ENCODE measurements around the gene GRIN2A. TPM values are rescaled to one million over a fixed set of nuclear protein-coding genes. Genes with fewer than 3 reads are reported as not detected.

The GRIN2A gene
- total RNA-seq, 1 donor from 2014 or later = 0.74 TPM

DNA sequence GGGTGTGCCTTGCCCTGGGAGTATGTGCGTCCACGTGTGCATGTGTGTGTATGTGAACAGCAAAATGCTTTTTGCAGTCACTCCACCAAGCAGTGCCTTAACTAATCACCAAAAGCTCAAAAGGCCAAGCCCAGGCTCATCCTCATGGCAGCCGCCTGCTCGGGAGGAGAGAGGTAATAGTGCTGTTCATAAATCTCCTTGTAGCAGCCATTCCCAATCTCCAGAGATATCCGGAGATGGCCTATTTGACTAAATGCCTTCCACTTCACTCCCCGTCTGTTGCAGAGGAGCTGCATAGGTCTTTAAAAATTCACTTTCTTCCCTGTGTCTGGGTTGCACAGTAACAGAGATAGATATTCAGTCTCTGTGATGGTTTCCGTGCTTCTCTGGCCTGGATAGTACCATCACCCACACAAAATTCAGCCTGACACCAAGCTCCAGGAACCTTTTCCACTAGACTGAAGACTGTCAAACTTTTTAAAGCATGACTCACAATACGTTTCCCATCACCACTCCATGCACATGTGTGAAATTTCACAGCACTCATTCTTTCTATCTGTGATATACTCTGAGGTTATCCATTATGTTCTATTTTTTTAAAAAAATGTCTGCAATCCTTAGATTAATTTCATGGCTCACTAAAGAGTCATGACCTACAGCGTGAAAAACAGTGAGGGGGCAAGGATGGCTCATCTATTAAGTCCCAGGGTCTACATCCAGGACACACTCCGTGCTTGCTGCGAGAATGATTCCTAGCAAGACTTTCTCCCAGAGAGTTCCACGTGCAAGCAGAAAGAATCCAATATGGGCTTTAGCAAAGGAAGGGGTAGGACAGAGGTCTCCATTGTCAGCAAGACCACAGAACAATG lies 357.8 kb downstream of the GRIN2A start:
- DNase-seq (ENCODE audit: low spot score) = no peak

DNA sequence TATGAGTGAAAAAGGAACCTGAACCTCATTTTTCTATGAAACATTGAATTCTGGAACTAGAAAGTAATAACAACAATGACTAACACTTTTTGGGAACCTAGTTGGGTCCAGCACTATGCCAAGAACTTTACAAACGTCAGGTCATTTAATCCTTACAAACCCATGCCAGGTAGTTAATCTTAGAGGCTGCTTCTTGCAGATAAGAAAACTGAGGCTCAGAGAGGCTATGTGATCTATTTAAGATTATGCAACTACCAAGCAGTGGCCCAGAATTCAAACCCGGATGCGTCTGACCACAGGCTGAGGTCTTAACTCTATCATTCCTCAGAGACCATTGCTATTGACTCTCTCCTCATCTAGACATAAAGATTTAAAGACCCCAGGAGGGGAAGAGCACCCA lies 358.7 kb downstream of the GRIN2A start:
- DNase-seq (ENCODE audit: low spot score) = no peak

DNA sequence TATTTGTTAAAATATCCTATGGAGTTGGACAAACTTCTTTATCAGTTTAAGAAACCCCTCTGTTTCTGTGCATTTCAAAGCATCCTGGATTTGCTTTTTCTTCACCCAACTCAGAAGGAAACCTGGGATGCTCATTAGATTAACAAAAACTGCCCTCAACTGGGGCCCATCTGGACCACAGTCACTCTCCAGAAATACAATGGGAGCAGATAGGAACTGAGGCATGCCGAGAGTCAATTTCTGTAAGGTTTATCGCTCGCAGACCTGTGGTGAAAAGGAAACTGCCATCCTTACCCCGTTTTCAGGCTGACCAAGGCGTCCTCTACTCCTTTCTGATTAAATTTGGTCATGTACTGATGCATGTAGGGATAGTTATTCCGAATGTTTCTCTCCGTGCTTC lies 360.3 kb downstream of the GRIN2A start:
- no peak for DNase-seq (ENCODE audit: low spot score)

- DNase-seq (ENCODE audit: low spot score) = no peak
Measured at GRCh38 chr16:9821331-9821730, 360.9 kb downstream of the GRIN2A start.

GRCh38 chr16:9820476-9821246 lies 361.6 kb downstream of the GRIN2A start:
- no peak for DNase-seq (ENCODE audit: low spot score)

DNA sequence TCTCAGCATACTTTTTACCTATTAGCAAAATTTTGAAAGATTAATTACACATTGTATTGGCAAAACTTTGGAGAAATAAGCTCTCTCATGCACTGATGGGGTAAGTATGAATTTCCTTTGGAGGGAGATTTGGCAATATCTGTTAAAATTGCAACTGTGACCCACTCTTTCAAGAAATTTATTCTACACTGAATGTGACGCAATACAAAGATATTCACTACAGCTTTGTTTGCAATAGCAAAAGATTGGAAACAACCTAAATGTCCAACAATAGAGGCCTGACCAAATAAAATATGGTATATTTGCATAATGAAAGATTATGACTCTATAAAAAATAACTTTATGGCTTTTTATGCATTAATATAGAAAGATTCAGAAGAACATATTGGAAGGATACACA lies 363.5 kb downstream of the GRIN2A start:
- no peak for DNase-seq (ENCODE audit: low spot score)

DNA sequence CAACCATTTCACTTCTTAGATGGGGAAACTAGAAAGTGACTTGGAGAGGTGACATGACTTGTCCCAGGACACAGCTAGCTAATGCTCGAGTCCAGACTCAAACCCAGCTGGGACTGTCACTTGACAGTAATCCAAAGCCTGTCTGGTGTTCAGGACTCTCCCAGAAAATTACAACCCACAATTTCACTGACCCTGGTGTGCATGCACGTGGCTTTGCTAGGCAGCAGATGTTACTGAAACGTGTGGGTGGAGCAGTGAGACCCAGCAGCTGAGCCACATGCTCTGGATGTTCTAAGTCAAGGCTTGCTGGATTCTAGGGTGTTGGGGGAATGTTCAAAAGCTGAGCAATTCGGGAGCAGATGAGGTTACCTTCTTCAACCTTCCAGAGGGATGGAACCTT lies 364.6 kb downstream of the GRIN2A start:
- no peak for DNase-seq (ENCODE audit: low spot score)

- no peak for DNase-seq (ENCODE audit: low spot score)
Measured at GRCh38 chr16:9816644-9817043, 365.6 kb downstream of the GRIN2A start.

GRCh38 chr16:9813665-9814064 lies 368.6 kb downstream of the GRIN2A start:
- DNase-seq (ENCODE audit: low spot score) = no peak

DNA sequence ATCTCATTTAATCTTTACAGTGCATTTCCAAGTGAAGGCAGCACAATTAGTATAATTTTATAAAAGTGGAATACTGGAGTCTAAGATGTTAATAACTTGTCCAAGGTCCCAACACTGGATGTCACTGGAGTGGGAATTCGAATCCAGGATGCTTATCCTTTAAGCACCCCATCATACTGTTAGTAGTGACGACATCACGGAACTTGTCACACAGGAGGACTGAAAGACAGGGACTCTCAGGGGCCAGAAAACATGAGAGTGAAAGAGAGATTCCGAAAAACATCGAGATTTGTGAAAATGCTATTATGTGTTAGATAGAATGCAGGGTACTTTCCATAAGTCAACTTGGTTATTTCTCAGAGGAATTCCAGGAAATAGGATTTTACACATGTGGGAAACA lies 374.0 kb downstream of the GRIN2A start:
- no peak for DNase-seq (ENCODE audit: low spot score)

DNA sequence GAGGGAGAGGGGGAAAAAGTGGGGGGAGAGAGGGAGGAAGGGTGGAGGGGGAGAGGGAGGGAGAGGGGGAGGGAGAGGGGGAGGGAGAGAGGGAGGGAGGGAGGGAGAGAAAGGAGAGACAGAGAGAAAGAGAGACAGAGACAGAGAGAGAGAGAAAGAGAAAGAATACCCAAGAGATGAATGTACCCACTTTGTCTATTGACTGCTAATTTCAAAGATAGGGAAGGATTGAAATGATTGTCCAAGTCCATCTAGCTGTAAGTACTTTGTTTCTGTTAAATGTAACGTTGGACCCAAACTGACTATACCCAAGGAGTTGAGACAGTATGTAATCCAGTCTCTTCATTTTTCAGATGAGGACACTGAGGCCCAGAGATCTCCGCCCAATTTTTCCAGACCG lies 374.9 kb downstream of the GRIN2A start:
- DNase-seq (ENCODE audit: low spot score) = no peak

- no peak for DNase-seq (ENCODE audit: low spot score)
Measured at GRCh38 chr16:9805109-9805508, 377.1 kb downstream of the GRIN2A start.

DNA sequence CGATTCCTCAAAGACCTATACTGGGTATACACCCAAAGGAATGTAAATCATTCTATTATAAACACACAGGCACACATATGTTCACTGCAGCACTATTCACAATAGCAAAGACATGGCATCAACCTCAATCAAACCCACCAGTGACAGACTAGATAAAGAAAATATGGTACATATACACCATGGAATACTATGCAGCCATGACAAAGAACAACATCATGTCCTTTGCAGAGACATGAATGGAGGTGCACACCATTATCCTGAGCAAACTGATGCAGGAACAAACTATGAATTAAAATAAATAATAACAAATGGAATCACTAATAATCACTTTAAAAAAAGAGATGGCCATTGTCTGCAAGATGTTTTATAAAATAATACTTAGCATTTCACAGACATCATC lies 380.1 kb downstream of the GRIN2A start:
- no peak for DNase-seq (ENCODE audit: low spot score)

DNA sequence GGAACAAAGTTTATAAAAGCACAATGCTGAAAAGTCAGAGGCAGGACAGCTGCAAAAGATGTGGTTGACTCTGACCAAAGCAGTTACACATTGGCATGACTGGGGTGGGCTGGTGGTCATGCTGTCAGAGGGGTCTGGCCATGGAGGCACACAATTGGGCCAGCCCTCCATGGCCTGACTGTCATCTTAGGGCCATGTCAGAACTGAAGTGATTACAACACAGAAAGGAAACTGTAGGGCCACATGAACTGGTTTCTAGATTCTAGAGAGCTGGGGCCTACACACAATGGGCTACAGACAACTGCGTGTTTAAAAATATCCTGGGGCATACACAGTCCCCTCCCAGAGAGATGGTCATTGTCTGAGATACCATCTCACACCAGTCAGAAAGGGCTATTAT lies 380.6 kb downstream of the GRIN2A start:
- no peak for DNase-seq (ENCODE audit: low spot score)

DNA sequence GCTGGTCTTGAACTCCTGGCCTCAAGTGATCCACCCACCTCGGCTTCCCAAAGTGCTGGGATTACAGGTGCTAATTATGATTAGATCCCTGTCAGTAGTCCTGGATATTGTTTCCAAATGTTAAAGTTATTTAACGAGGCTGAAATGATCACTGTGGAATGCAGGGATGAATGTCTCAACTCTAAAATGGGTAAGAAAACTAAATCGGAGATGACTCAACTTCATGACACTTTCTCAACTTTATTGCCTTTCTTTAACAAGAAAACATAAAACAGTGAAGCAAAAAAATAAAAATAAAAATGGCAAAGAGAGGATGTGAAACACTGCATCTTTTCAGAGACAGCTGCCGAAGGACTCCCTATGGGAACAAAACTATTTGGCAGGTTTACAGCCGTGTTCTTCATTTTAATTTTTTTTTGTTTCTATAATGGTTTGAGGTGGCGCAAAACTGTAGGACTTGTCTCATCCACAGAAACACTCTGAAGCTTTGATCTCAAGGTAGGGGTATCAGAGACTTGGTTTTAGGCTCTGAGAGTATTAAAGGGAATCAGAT lies 382.0 kb downstream of the GRIN2A start:
- no peak for DNase-seq (ENCODE audit: low spot score)

GRCh38 chr16:9798952-9799580 lies 383.2 kb downstream of the GRIN2A start:
- no peak for DNase-seq (ENCODE audit: low spot score)

DNA sequence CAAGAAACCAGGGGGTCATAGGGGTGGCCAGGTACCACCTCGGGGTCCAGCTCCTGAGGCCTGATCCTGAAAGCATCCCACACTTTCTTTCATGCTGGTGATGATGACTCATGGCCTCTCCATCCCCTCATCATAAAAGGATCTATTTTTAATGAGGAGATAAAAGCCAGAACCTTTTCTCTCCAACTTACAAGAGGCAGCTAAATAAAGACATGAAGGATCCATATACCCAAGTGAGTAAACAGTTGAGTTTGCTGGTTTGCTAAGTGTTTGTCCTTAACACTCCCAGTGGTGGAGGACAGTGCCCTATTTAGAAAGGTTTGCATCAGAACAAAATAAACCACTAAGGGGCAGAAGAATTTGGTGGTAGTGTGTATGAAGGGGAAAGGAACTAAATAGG lies 383.8 kb downstream of the GRIN2A start:
- DNase-seq (ENCODE audit: low spot score) = no peak

DNA sequence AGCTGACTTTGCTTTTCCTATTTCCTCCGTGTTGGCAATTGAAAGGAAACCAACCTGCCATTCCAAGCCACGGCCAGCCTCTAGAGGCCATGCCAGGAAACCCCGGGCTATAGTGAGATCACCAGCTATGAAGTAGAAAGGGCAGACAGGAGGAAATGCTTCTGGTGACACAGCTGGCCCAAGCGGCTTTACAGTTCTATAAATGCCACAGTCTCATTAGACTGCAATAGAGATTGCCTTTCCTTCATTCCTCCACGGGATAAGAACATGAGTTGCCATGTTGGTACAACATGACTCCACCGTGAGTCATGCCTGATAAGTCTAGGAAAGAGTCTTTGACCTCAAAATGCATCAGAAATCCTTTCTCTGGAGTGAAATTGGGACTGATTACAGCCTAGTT lies 384.9 kb downstream of the GRIN2A start:
- no peak for DNase-seq (ENCODE audit: low spot score)

DNA sequence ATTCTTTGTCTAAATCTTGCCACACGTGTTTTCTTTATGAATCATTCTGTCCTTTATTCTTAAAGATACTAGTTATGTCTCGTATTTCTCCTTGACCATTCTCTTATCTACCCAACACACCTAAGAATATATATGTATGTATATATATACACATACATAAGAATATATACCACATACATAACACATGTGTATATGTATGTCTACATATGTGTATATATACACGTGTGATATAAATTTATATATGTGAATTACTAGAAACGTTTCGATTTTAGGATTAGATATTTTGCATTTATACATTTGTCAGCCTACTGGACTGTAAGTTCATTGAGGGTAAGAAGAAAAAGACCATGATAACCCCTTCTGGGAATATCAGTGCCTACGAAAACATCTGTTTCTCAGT lies 388.6 kb downstream of the GRIN2A start:
- no peak for DNase-seq (ENCODE audit: low spot score)

DNA sequence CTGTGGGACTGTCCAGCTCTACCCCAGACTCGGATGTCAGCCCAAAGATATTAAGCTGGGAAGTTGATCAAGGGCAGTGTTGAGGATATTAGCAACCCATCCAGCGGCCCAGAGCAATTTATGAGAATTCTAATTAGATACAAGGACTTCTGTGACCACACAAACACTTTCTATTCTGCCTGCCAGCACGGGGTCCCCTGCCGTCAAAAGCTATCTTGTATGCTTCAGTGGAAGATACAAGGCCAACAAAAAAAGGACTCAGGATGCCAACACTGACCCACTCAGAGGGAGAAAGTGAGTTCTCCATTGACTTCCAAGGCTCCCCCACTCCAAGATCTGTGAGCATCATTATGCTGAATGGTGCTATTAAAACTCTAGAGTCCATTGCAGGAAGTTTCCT lies 390.7 kb downstream of the GRIN2A start:
- no peak for DNase-seq (ENCODE audit: low spot score)

DNA sequence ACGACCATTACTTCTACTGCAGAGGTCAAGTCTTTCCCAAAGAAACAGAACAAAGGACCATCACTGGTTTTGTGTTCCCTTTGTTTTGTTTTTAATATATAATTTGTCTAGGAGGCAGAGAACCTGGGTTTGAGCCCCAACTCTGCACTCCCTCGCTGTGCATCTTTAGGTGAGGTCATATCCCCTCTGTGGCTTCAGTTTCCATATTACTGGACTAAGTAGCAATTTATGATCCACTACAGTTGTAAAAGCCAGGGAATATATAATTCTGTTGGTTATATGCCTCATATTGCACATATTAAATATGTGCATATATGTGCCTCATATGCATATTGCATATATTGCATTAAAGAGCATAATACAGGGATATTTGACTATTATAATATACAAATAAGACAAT lies 392.0 kb downstream of the GRIN2A start:
- no peak for DNase-seq (ENCODE audit: low spot score)

GRCh38 chr16:9787717-9788116 lies 394.5 kb downstream of the GRIN2A start:
- DNase-seq (ENCODE audit: low spot score) = no peak
